Erythroblast (primary cell): ENCODE results near the gene ASAP2.

Experiments
- GATA1 ChIP-seq: IDR thresholded peaks from 2 replicates; pipeline ENCODE4 v1.6.1; 2011; ENCODE audit warnings: low read depth, mild to moderate bottlenecking, control low read depth, low read length, moderate library complexity
- POLR2A ChIP-seq: IDR thresholded peaks from 2 replicates; pipeline ENCODE4 v1.6.1; 2011; ENCODE audit warnings: mild to moderate bottlenecking, low read length

- no peak for TF ChIP-seq POLR2A
- no peak for TF ChIP-seq GATA1
These were observed 44.0 kb downstream of the ASAP2 start for GRCh38 chr2:9250498-9251153.
